SU-DHL-6 (cell line): ENCODE measurements around the gene PLEKHH3.

ENCODE experiments used
- EZH2phosphoT487 ChIP-seq: fragments of 200-600 bp; sonication (generic), shearing (Covaris generic); conservative IDR thresholded peaks from 2 replicates; pipeline ENCODE4 v1.6.1; 2018; ENCODE audit warnings: mild to moderate bottlenecking, antibody characterized with exemption, low read length, moderate library complexity, mixed read lengths
- TF ChIP-seq, protein P1 (sequence below): fragments of 200-600 bp; sonication (generic); IDR thresholded peaks from one replicate; pipeline ENCODE4 v1.5.1; 2017; ENCODE audit warnings: antibody characterized with exemption, mild to moderate bottlenecking, low read length, moderate library complexity; ENCODE audit not compliant: insufficient read depth, poor library complexity, severe bottlenecking

DNA sequence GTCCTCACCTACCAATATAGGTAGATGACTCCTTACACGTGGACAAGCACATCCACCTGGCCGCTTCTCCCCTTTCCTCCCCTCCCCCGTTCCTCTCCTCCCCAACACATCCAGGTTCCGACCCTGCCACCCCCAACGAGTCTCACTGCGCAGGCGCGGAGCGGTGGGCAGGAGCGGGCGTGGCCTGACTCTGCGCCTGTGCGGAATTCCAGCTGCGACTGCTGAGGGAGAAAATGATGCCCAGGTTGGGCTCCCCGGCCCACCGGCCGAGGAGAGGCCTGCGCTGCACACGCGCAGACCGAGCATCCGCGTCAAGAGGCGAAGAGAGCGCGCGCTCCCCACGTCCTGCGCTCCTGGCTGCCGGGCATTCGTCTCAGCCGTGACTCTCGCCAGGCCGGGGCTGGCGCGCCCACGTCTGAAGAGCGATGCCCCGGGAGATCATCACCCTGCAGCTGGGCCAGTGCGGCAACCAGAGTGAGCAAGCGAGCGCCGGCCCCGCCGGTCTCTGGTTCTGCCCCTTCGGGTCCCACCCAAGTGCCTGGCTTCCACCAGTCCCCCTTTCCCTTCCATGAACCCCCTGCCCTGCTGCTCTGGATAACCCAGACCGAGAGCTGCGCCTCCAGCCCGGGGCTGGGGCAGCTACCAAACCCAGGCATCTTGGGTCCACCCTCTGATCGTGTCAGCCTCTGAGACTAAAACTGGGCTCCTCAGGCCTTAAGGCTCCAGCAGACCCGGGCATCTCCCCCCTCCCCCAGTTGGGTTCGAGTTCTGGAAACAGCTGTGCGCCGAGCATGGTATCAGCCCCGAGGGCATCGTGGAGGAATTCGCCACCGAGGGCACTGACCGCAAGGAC is 17.5 kb downstream of the PLEKHH3 start, which contains the start of gene TUBG2:
- TF ChIP-seq, protein P1, sequence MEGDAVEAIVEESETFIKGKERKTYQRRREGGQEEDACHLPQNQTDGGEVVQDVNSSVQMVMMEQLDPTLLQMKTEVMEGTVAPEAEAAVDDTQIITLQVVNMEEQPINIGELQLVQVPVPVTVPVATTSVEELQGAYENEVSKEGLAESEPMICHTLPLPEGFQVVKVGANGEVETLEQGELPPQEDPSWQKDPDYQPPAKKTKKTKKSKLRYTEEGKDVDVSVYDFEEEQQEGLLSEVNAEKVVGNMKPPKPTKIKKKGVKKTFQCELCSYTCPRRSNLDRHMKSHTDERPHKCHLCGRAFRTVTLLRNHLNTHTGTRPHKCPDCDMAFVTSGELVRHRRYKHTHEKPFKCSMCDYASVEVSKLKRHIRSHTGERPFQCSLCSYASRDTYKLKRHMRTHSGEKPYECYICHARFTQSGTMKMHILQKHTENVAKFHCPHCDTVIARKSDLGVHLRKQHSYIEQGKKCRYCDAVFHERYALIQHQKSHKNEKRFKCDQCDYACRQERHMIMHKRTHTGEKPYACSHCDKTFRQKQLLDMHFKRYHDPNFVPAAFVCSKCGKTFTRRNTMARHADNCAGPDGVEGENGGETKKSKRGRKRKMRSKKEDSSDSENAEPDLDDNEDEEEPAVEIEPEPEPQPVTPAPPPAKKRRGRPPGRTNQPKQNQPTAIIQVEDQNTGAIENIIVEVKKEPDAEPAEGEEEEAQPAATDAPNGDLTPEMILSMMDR, result no peak
- no peak for TF ChIP-seq EZH2phosphoT487
